HL-60 (cell line): Measurements from ENCODE around the gene DOP1A.

Experiments used
- DNase-seq, 2 experiments: peaks; one replicate each; pipeline ENCODE4 v3.0.0-alpha.2; 2010 to 2020; ENCODE audit warnings: low read depth in 1 of 2, low spot score in 1 of 2
- H3K27ac ChIP-seq: fragments of 250-450 bp; sonication (Bioruptor Pico); replicated peaks from 2 replicates; pipeline ENCODE4 v1.5.1; 2020; ENCODE audit warnings: mild to moderate bottlenecking, moderate library complexity
- H3K27me3 ChIP-seq: fragments of 250-450 bp; sonication (Bioruptor Pico); 2 replicates; pipeline ENCODE4 v1.5.1; 2021; ENCODE audit warnings: mild to moderate bottlenecking, moderate library complexity; ENCODE audit not compliant: insufficient read depth, poor library complexity, severe bottlenecking
- H3K4me3 ChIP-seq: replicated peaks from 2 replicates; pipeline ENCODE4 v1.5.1; 2011; ENCODE audit warnings: mild to moderate bottlenecking, control low read depth, low read length; ENCODE audit not compliant: insufficient read depth
- CTCF ChIP-seq: IDR thresholded peaks from one replicate; pipeline ENCODE4 v1.5.1; 2011; ENCODE audit warnings: low read length, control low read depth, inconsistent platforms; ENCODE audit not compliant: insufficient read depth
- GABPA ChIP-seq: IDR thresholded peaks from 2 replicates; pipeline ENCODE4 v1.6.1; 2012; ENCODE audit warnings: low read depth
- POLR2AphosphoS5 ChIP-seq: IDR thresholded peaks from 2 replicates; pipeline ENCODE4 v1.6.1; 2012; ENCODE audit warnings: low read depth
- SPI1 ChIP-seq: IDR thresholded peaks from 2 replicates; pipeline ENCODE4 v1.6.1; 2012; ENCODE audit warnings: low read depth, mild to moderate bottlenecking, borderline replicate concordance
- TF ChIP-seq, protein P1 (sequence below): IDR thresholded peaks from 2 replicates; pipeline ENCODE4 v1.6.1; 2012; ENCODE audit warnings: low read depth; ENCODE audit not compliant: insufficient replicate concordance

The DOP1A gene

DNA sequence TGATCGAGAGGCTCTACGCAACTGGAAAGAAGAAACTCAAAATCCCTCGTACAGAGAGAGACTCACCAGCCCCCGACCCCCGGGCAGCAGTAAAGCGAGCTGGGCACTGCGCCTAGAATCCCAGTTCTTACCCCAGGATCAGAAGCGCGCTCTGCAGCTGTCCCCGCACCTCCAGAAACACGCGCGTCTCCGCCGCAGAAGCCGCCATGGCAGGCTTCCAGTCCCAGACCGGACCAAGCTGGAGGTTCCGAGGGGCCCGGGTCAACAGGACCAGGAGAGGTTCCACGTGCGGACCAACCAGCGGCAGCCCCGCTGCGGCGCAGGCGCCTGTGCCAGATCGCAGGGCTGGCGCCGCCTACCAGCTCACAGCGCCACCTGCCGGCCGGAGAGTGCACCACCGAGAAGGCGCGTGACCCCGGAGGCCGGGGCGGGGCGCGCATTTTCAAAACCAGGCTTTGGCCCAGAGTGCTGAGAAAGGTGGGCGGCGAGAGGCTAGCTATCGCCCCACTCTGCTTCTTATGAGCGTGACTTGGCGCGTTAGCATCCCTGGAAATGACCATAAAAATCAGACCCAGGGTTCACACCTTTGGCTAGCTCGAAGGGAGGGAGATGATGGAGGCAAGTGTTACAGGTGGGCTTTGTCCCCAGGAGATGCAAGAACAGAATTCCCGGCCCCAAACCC, 1.8 kb upstream of the DOP1A start, which contains the start of gene UBE3D:
Gene UBE3D, minus strand, starts transcription at position 331 of the 682 bp plus-strand sequence. Its CDS starts 123 bp downstream, at position 208.
- peak; percentile 73 to 84 for DNase-seq
- H3K27ac ChIP-seq = peak within 1 kb of the TSS; percentile 52
- H3K4me3 ChIP-seq = peak within 1 kb of the TSS; percentile 95
- no peaks in the 10 kb centered on the region for H3K27me3 ChIP-seq
- TF ChIP-seq CTCF = peak; percentile 51
- TF ChIP-seq SPI1 = no peak
- TF ChIP-seq POLR2AphosphoS5 = peak; percentile 58; the same call in 1 of the 2 replicates

DNA sequence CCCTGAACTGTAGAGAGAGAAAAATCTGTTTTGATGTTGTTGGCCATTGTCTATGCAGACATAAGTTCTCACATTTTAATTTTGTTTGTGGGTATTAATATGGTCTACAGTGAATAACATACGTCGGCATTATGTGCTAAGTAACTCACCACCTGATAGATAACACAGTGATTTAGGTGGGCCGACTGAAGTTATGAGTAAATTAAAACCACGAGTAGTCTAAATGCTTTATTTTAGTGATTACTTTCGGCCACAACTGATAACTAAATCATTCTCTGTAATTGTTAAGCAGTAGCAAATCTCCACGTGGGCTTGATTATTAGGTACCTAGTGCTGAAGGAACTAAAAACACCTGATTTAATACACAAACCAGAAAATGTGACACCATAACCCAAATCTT, 1.1 kb downstream of the DOP1A start:
- Histone ChIP-seq H3K27ac (peak overlapping the region; percentile 70), H3K4me3 (peak overlapping the region; percentile 98; the same call in 1 of the 2 replicates), H3K27me3 (no peaks in the 10 kb centered on the region)
- no peak for TF ChIP-seq POLR2AphosphoS5
- TF ChIP-seq, protein P1, sequence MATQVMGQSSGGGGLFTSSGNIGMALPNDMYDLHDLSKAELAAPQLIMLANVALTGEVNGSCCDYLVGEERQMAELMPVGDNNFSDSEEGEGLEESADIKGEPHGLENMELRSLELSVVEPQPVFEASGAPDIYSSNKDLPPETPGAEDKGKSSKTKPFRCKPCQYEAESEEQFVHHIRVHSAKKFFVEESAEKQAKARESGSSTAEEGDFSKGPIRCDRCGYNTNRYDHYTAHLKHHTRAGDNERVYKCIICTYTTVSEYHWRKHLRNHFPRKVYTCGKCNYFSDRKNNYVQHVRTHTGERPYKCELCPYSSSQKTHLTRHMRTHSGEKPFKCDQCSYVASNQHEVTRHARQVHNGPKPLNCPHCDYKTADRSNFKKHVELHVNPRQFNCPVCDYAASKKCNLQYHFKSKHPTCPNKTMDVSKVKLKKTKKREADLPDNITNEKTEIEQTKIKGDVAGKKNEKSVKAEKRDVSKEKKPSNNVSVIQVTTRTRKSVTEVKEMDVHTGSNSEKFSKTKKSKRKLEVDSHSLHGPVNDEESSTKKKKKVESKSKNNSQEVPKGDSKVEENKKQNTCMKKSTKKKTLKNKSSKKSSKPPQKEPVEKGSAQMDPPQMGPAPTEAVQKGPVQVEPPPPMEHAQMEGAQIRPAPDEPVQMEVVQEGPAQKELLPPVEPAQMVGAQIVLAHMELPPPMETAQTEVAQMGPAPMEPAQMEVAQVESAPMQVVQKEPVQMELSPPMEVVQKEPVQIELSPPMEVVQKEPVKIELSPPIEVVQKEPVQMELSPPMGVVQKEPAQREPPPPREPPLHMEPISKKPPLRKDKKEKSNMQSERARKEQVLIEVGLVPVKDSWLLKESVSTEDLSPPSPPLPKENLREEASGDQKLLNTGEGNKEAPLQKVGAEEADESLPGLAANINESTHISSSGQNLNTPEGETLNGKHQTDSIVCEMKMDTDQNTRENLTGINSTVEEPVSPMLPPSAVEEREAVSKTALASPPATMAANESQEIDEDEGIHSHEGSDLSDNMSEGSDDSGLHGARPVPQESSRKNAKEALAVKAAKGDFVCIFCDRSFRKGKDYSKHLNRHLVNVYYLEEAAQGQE = no peak
- no peak for TF ChIP-seq CTCF
- TF ChIP-seq GABPA = no peak
- no peak for TF ChIP-seq SPI1
- DNase-seq = no peak

DNA sequence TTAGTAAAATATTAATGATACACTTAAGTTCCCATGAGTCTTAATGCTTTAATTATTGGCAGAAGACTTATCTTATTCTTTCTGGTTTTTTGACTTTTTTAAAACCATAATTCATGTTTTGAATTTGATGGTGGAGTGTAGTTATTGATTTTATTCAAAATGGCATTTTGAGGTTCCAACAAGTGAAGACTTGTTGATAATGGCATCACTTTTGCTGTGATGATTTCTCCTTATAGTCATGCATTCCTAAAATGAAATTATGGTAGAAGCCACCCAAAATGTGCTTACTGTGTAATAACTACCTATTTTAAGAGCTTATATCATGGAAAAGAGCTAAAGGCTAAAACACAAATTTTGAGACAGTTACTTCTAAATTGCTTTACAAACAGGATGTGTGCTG, 2.2 kb downstream of the DOP1A start:
- TF ChIP-seq POLR2AphosphoS5 (no peak), CTCF (no peak), GABPA (no peak), SPI1 (no peak)
- H3K27ac ChIP-seq = no peak overlapping the region

GRCh38 chr6:83071023-83071422, 3.6 kb downstream of the DOP1A start:
- peak in 1 of 2 experiments; percentile 20 for DNase-seq
- H3K4me3 ChIP-seq = no peak overlapping the region
- TF ChIP-seq SPI1 = peak; percentile 46; the same call in 1 of the 2 replicates
- TF ChIP-seq, protein P1 = no peak
- no peak for TF ChIP-seq CTCF
- H3K27ac ChIP-seq = peak overlapping the region; percentile 50
- no peaks in the 10 kb centered on the region for H3K27me3 ChIP-seq

More for the DNA sequence above, 2.2 kb downstream of the DOP1A start:
- Histone ChIP-seq H3K27me3 (no peaks in the 10 kb centered on the region), H3K4me3 (no peak overlapping the region)
- no peak for DNase-seq
